Measurements from ENCODE around the gene PIP4P1.
A peak's percentile ranks its signal among the peaks of the same experiment; 100 is the strongest.

The PIP4P1 gene

GRCh38 chr14:20499881-20500280 lies 38.6 kb upstream of the PIP4P1 start:
- POLR2A ChIA-PET: no interaction called here
- TF ChIP-seq SP1 (IDR thresholded peaks at IDR 0.05) (no peak), ELF4 (IDR thresholded peaks at IDR 0.05) (no peak), L3MBTL2 (conservative IDR thresholded peaks at IDR 0.05) (no peak), FOXK2 (IDR thresholded peaks at IDR 0.05) (no peak), HDGF (IDR thresholded peaks at IDR 0.05; ENCODE audit: borderline replicate concordance) (no peak), FOXM1 (IDR thresholded peaks at IDR 0.05; ENCODE audit: borderline replicate concordance) (no peak), SUZ12 (IDR thresholded peaks at IDR 0.05) (no peak), NFRKB (IDR thresholded peaks at IDR 0.05) (no peak), ZNF384 (IDR thresholded peaks at IDR 0.05) (no peak), ARNT (IDR thresholded peaks at IDR 0.05) (no peak), TARDBP (IDR thresholded peaks at IDR 0.05) (no peak), PKNOX1 (IDR thresholded peaks at IDR 0.05) (no peak), CTBP1 (IDR thresholded peaks at IDR 0.05; ENCODE audit: borderline replicate concordance) (no peak), BHLHE40 (IDR thresholded peaks at IDR 0.05; ENCODE audit: borderline replicate concordance) (no peak), FOXA1 (IDR thresholded peaks at IDR 0.05) (no peak), LEF1 (IDR thresholded peaks at IDR 0.05; ENCODE audit: borderline replicate concordance) (no peak)
- DNase-seq (ENCODE audit: extremely low spot score): no peak
- CTCF ChIA-PET: no interaction called here

- DNase-seq (ENCODE audit: extremely low spot score): peak; percentile 59
- POLR2A ChIA-PET: interaction anchor here (1.2 kb wide), 1 partner anchor 37 kb away, joined by 6 read pairs; no protein-coding TSS in a partner anchor
- CTCF ChIA-PET: no interaction called here
- TF ChIP-seq SUZ12 (IDR thresholded peaks at IDR 0.05): no peak
- 0 out of 2 replicates have a peak, but pooled peaks have one; percentile 22 for TF ChIP-seq L3MBTL2 (conservative IDR thresholded peaks at IDR 0.05)
Measured at GRCh38 chr14:20499108-20499507, 37.9 kb upstream of the PIP4P1 start.

- TF ChIP-seq ARNT (IDR thresholded peaks at IDR 0.05) (no peak), TARDBP (IDR thresholded peaks at IDR 0.05) (no peak), SUZ12 (IDR thresholded peaks at IDR 0.05) (no peak), SP1 (IDR thresholded peaks at IDR 0.05) (no peak), L3MBTL2 (conservative IDR thresholded peaks at IDR 0.05) (no peak), HDGF (IDR thresholded peaks at IDR 0.05; ENCODE audit: borderline replicate concordance) (no peak), FOXK2 (IDR thresholded peaks at IDR 0.05) (no peak), CTBP1 (IDR thresholded peaks at IDR 0.05; ENCODE audit: borderline replicate concordance) (no peak)
- ChIA-PET CTCF (no interaction called here), POLR2A (interaction anchor here (1.2 kb wide), 1 partner anchor 36 kb away, joined by 6 read pairs; no protein-coding TSS in a partner anchor)
- no peak for DNase-seq (ENCODE audit: extremely low spot score)
Measured at GRCh38 chr14:20498622-20499021, 37.4 kb upstream of the PIP4P1 start.

- no peak for TF ChIP-seq PKNOX1 (IDR thresholded peaks at IDR 0.05)
- TF ChIP-seq FOXM1 (IDR thresholded peaks at IDR 0.05; ENCODE audit: borderline replicate concordance): no peak
- no peak for TF ChIP-seq TARDBP (IDR thresholded peaks at IDR 0.05)
- ChIA-PET POLR2A (interaction anchor here (1.7 kb wide), 1 partner anchor 26 kb away, joined by 4 read pairs; the partner anchor contains the start of gene PNP), CTCF (no interaction called here)
- no peak for DNase-seq (ENCODE audit: extremely low spot score)
Measured at GRCh38 chr14:20494935-20495766, 33.9 kb upstream of the PIP4P1 start.

GRCh38 chr14:20493634-20494033 lies 32.4 kb upstream of the PIP4P1 start:
- ChIA-PET CTCF (interaction anchor here (0.7 kb wide), 1 partner anchor 150 kb away, joined by 3 read pairs; the partner anchor contains the start of gene PARP2), POLR2A (no interaction called here)
- TF ChIP-seq SP1 (IDR thresholded peaks at IDR 0.05) (no peak), HDGF (IDR thresholded peaks at IDR 0.05; ENCODE audit: borderline replicate concordance) (no peak), TARDBP (IDR thresholded peaks at IDR 0.05) (no peak)
- DNase-seq (ENCODE audit: extremely low spot score): no peak

- TF ChIP-seq ZNF384 (IDR thresholded peaks at IDR 0.05) (no peak), FOXK2 (IDR thresholded peaks at IDR 0.05) (no peak), L3MBTL2 (conservative IDR thresholded peaks at IDR 0.05) (no peak), SUZ12 (IDR thresholded peaks at IDR 0.05) (no peak), NFRKB (IDR thresholded peaks at IDR 0.05) (no peak), ARNT (IDR thresholded peaks at IDR 0.05) (no peak)
- ChIA-PET POLR2A (no interaction called here), CTCF (no interaction called here)
- no peak for DNase-seq (ENCODE audit: extremely low spot score)
Measured at GRCh38 chr14:20492486-20492885, 31.3 kb upstream of the PIP4P1 start.

GRCh38 chr14:20490563-20490962 lies 29.3 kb upstream of the PIP4P1 start:
- CTCF ChIA-PET: no interaction called here
- no peak for TF ChIP-seq ELF4 (IDR thresholded peaks at IDR 0.05)
- DNase-seq (ENCODE audit: extremely low spot score): no peak
- POLR2A ChIA-PET: interaction anchor here (0.7 kb wide), 1 partner anchor 21 kb away, joined by 3 read pairs; the partner anchor contains the start of gene PNP

All from HEK293T (cell line).